HTERT RPE-1 (cell line): Measurements from ENCODE around the gene CARD9.

ENCODE experiments used
- in situ Hi-C: fragments of 300-500 bp; cut with MboI; formaldehyde crosslinking; loops from 4 replicates; pipeline ENCODE4 v1.14.3; 2020; ENCODE audit warnings: low sequenced_read_pairs

Gene CARD9

DNA sequence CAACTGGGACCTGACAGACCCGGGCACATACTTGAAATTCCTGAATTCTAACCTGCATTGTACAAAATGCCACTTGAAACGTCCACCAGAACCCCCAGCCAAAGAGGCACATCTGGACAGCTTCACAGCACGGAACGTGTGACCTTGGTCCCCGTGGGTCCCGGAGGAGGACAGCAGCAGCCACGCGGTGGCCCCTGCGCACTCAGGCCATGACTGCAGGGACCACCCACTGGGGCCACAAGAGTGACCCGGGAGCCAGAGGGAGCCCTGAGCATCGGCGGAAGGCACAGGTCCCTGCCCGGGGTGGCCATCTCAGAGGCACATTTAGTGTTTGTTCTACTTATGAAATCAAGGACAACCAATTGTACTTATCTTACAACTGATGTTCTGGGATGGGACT lies 28.6 kb upstream of the CARD9 start:
- in situ Hi-C loops, result no loop called here

DNA sequence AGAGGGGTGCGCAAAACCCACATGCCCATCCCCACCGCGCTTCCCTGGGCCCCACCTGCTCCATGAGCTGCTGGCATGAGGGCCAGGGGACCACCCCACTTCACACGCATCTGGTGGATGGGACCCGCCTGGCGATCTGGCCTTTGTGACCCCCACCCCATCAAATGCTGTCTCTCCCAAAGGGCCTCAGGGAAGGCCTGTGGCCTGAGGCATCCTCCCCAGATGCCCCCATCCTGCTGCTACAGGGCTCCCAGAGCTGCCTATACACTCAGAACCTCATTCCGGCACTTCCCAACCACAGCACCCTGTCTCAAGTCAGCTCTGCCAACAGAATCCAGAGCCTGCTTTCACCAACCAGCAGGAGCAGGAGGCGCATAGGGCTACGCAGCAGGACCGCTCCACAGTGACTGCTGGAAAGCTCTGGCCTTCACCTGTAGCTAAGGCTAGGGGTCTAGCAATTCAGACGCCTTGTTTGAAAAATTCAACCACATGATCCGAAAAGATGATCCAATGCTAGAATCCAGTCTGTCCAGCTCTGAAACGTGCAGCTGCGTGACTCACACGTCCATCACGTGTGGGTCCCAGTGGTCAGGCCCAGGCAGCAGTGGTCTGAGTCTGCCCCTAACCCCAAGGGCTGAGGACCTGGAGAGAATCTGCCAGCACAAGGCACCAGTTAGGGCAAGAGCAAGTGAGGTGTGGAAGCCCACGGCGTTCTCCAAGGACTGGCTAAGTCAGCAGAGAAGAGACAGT lies 27.9 kb upstream of the CARD9 start:
- in situ Hi-C loops, result no loop called here

DNA sequence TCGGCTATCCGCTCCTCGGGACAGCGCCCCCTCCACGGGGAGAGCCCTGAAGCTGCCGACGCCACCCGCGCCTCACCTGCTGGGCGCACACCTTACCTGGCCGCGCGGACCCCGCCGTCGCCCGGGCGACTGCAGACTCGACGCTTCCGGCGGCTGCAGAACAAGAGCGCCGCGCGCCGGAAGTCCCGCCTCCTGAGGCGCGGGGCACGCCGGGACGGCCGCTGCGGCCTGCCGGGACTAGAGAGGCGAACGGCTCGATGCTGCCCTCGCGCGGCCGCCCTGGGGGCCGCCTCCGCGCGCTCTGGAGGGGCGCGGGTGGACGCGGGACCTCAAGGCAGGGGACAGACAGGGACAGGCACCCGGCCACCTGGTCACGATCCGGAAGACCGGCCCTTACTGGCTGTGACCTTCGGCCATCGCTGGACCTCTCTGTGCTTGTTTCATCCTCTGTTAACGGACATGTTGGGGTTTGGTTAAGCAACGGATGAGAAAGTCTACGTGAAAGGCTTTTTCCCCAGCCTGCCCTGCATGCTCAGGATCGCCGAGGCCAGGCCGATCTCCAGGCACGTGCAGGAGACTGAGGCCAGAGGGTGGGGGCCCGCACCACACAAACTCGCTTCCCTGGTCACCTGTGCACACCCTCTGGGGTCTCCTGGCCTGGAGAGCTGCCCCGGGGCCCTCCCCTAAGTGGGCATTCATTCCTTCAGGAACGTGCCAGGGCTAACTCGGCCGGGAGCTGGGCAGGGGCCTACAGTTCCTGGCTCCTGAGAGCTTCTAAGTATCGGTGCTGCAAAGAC lies 26.8 kb upstream of the CARD9 start, which contains the start of gene SNAPC4:
TSS of gene SNAPC4 (minus strand) at position 133 of the 797 bp plus-strand sequence. CDS start 1,742 bp downstream, outside the sequence.
- in situ Hi-C loops, result no loop called here

DNA sequence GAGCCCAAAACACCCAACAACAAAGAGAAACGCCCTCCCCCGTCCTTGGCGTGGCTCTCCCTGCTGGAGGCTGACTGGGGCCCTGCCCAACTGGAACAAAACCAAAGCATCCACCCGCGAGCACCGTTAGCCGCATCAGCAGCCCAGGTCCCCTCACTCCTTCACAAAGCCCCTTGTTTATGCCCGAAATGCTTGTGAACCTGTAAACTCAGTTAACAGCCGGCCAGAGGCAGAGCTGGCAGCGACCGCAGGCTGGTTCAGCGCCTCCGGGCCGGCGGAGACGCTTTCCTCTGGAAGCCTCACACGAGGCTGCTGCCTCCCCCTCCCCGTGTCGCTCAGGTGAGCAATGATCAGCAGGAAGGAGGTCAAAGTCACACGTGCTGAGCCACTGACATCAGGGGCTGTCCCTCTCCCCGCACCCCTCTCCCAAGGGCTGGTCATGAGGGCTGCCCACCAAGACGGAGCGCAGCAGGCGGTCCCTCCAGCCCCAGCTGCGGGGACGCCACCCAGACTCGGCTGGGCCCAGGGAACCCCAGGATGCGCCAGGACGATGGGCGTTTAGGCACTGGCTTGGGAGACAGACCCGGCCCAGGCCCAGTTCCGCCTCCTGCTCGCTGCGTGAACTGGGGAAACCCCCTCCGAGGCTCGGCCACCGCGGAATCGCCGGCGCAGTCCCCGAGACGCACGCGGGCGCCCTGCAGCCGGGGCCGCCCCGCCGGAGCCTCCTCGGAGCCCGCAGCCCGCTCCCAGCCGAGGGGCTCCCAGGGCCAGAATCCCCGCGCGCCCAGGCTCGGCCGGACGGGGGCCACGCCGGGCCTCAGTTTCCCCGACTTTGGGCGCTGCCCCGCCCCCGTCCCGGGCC lies 25.9 kb upstream of the CARD9 start:
- in situ Hi-C loops, result no loop called here

DNA sequence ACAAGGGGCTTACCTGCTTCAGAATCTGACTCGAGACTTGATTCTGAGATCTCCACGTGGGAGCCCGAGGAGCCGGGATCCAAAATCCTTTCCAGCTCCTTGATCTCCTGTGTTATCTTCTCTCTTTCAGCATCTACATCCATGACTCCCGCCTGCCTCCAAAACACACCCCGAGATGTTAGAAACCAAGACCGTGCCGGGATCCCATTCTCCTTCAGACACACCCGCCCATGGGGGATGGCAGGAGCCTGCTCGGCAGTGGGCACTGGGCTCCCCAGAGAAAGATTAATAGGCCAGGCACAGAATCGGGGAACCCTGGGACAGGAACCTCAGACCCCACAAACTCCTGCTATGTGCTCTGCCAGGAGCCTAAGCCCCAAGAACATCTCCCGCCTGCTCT lies 24.8 kb upstream of the CARD9 start:
- in situ Hi-C loops, result no loop called here

DNA sequence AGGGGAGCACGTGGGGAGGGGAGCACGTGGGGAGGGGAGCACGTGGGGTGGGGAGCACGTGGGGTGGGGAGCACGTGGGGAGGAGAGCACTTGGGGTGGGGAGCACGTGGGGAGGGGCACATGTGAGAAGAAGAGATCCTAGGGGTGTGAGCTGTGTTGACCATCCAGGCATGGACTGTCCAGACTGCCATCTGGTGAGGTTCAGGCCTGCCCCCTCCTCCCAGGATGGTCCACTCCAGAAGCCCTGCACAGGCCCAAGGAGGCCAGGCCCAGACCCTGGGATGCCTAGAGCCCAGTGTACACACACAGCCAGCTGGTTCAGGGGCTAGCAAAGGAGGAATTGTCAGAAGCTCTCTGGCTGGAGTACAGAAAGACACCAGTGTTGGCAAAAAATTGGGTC lies 24.2 kb upstream of the CARD9 start:
- in situ Hi-C loops, result no loop called here

DNA sequence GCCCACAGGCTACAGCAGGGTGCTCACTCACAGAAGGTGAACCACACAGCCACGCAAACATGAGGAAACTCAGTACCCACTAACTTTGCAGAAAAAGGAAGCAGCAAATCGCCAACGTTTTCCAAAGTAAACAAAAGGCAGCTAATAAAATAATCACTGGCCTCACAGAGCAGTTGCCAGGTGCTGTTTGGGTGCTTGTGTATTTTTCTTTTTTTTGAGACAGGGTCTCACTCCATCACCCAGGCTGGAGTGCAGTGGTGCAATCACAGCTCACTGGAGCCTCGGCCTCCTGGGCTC lies 22.7 kb upstream of the CARD9 start:
- in situ Hi-C loops, result no loop called here

DNA sequence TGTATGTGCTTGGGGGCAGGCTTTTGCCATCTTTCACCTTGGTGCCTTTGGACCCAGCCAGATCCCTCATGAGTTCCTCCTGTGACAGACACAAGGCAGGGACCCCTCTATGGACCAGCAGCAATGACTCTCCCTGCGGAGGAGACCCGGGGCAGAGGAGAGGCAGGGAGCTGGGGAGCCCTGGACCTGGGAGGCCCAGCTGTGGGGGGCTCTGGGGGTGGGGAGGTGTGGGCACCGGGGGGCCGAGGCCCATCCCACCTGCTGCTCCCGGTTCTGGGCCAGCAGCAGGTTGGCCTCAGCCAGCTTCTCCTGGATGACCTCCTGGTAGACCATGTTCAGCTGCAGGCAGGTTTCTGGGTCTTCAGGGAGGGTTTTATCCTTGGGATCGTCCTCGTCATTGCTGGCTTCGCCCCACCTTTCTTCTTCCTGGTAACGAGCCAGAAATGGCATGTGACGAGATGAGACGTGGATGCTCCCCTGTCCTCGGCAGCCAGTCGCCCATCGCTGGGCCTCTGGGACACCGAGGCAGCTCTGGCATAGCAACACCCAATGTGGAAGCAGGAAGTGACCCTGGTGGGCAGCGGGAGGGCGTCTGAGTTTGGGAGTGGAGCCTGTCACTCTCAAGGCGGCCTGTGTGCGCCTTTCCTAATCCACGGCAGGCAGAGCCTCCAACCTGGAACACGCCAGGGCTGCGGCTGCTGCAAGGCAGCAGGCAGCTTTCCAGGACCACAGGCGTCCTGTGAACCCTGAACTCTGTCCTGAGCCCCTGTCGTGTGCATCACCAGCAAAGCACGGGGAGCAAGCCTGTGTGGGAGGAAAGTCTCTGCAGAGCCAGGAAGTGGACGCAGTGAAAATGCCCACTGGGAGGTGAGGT lies 22.1 kb upstream of the CARD9 start:
- in situ Hi-C loops, result no loop called here

DNA sequence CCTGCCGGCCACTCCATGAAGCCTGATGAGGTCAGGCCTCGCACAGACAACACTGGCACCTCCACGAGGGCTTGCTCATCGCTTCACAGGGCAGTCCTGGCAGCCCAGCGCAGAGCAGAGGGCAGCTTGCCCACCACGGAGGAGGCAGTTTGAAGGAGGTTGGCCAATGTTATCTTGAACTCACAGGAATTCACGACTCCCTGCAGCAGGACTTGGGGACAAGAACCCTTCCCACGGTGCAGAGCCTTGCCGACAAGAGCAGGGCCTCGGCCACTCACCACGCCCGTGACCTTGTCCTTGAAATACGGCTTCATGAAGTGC lies 21.5 kb upstream of the CARD9 start:
- in situ Hi-C loops, result no loop called here

DNA sequence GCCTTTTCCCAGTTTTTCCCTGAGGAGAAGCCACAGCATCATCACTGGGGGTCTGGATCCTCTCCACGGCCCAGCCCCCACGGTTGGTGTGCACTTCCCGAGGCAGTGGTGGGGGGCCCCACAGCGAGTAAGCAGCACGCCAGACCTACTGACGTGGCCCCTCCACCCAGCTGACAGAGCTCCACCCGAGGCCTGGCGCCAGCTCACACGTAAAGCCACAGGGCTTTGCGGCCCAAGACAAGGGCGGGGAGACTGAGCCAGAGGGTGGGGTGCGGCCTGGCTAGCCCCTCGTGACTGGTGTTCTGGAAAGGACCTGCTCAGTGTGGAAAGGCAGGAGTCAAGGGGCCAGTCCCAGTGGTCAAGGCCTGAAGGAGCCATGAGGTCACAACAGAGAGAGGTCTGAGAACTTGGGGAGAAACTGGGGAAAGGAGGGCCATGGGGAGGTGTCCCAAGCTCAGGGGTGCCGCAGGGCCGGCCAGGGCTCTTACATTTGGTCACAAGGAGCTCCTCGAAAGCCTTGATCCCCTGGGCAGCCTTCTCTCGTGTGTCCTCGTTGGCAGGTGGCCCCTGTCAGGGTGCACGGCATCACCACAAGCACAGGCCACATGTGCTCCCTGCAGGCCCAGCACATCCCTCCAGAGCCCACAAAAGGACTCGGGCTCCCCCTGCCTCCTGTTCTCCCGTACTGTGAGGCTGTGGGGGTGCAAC lies 21.0 kb upstream of the CARD9 start:
- in situ Hi-C loops, result no loop called here

DNA sequence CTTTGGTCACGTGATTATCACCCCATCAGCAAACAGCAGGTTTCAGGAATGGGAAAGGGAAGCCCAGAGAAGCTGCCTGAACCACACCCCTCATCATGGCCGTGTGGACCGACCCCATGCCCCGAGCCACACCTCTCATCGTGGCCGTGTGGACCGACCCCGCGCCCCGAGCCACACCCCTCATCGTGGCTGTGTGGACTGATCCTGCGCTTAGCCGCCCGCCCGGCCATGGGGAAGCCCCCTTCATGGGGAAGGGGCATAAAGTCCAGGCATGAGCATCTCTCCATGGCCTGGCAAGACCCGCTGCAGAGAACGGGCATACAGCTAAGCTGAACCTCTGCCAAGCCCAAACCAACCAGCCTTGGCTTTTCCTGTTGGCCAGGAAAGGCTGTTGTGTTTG lies 20.1 kb upstream of the CARD9 start:
- in situ Hi-C loops, result no loop called here

DNA sequence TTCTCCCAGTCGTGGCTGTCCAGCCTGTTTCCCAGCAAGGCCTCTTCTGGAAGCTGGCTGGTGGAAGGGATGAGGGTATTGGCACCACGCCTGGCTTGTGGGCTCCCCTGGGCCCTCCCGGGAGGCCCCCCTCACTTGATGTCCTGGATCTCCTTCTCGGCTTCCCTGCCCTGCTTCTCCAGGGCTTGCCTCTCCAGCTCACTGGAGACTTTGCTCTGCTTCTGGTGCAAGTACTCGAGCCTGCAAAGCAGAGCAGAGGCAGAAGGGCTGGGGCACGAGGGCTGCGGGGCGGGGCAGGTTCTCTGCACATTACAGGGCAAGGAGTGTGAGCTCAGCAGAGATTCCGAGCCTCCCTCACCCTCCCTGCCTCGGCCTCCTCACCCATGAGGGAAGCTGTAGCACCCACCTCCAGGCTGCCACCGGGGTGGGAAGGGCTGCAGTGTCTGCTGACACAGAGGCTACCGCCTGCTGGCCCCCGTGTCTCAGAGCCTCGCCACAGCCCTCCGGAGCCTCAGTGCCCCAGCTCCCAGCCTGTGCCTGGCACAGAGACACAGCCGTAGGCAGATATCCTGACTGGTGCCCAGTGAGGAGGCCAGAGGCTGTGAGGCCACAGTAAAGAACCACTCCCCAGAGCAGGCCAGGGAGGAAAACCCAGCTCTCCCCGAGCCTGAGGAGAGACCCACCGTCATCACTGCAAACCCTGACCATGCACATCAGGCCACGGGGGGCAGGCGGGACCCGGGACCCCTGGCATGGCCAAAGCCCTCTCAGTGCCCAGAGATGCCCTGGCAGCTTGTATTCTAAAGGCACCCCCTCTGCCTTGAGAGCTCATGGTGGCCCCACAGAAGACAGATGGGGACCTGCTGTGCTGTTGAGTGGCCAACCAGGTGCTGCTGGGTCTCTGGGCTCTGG lies 19.3 kb upstream of the CARD9 start:
- in situ Hi-C loops, result no loop called here

DNA sequence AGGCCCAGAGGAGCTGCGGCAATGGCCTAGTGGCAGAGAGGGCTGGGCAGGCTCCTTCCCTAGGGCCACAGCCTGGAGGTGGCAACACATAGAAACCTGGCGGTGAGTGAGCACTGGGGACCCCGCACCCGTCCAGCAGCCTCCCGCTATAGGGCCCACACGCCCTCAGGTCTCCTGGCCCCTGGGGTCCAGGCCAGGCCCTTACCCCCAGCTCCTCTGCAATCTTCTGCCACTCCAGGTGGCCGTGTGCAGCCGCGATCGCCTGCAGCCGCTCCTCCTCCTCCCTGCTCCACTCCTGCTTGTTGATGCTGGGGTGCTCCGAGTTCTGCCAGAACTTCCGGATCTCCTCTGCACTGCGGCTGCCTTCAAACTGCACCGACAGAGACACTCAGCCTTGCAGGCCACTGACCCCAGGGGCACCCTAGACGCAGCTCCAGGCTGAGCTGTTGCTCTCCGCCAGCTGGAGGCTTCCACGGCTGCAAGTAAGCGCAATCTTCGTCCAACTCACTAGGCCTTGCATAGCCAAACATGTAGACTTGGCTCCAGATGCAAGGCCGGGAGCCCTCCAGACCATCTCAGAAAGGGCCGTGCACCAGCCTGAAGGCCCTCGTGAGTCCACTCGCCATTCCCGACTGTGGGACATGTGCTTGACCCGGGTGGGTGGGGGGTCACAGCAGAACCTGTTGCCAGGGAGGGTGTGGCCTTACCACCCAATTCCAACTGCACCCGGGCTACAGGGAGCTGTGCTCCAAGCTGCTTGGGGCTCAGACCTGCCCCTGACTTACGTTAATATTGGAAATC lies 18.5 kb upstream of the CARD9 start:
- in situ Hi-C loops, result no loop called here

DNA sequence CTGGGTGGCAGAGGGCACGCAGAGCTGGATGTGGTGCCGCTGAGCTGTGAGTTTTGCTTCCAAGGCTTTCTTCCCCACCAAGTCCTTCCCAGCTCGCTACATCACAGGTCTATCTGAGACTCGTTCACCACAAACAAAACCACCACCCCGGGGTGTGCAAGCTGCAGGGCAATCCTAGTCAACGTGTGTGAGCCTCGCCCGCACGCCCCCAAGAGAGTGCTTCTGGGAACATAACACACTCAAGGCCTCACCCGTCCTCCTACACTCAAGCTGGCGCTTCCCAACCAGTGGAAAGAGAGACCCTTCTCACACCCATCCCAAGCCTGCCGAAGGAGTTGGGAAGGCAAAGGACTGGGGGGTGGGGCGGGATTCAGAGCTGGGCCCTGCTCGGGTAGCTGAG lies 15.9 kb upstream of the CARD9 start:
- in situ Hi-C loops, result no loop called here

DNA sequence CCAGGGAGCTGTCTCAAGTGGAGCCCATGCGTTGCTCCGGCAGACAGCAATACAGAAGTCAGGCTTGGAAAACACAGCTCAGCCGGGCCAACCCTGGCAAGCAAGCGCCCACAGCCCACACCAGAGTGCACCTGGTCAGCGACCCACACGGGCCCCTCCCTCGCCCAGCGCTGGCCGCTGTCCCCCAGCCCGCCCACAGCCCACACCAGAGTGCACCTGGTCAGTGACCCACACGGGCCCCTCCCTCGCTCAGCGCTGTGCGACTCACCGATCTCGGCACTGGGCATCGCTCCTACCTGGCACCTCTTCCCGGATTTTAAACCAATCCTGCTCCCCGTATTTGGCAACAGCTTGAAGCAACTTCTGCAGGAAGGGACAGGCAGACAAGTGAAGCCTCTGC lies 13.7 kb upstream of the CARD9 start:
- in situ Hi-C loops, result no loop called here

DNA sequence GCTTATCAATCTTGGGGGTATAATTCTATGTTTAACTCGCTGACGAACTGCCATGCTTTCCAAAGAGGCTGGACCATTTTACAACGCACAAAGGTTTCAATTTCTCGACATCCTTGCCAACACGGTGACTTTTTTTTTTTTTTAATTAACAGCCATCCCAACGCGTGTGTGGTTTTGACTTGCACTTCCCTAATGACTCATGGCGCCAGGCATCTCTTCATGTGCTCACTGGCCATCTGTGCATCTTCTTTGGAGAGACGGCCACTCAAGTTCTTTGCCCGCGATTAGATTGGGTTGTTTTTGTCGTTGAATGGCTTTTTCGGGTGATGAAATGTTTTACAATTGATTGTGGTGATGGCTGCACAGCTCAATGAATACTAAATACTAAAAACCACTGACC lies 12.5 kb upstream of the CARD9 start:
- in situ Hi-C loops, result no loop called here

DNA sequence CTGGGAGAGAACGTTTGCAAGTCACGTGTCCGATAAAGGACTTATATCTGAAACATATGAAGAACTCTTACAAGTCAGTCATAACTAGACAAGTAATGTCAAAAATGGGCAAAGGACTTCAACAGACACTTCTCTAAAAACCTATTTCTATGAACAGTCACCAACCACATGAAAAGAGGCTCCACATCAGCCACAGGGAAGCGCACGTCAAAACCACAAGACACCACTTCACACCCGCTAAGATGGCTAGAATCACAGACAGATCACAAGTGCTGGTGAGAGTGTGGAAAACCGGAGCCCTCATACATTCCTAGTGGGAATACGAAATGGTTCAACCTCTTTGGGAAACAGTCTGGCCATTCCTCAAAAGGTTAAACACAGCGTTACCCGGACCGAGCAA lies 11.5 kb upstream of the CARD9 start:
- in situ Hi-C loops, result no loop called here

DNA sequence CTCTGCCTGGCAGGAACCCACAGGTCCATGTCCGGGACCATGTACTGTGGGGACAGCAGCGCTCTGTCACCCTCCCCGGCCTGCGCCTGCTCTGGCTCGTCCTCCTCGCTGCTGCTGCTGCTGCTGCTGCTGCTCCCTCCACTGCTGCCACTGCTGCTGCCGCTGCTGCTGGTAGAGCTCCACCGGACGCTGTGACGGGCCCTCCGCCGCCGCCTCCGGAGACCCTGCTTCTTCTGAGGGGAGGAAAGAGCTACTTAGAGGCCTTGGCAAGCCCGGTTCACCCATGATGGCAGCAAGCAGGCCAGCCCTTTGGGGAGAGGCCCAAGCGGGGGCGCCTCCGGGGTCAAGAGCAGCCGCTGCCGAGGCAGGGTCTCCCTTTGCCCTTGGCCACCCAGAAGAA lies 10.0 kb upstream of the CARD9 start:
- in situ Hi-C loops, result no loop called here
